DMS53 treated with DMSO at 0.1 percent for 48 hours (cell line): Measurements from ENCODE around the gene PCMTD2.
A peak's percentile ranks its signal among the peaks of the same experiment; 100 is the strongest.
"Not testable (repeated sequence)": the region's sequence is repeated elsewhere in the genome, so short reads cannot be mapped to it uniquely, and the experiment has no call there.

Experiments used
- DNase-seq: peaks from one replicate; lab custom pipeline; 2025; ENCODE audit not compliant: unreplicated experiment; lab: John Stamatoyannopoulos, UW

The PCMTD2 gene

DNA sequence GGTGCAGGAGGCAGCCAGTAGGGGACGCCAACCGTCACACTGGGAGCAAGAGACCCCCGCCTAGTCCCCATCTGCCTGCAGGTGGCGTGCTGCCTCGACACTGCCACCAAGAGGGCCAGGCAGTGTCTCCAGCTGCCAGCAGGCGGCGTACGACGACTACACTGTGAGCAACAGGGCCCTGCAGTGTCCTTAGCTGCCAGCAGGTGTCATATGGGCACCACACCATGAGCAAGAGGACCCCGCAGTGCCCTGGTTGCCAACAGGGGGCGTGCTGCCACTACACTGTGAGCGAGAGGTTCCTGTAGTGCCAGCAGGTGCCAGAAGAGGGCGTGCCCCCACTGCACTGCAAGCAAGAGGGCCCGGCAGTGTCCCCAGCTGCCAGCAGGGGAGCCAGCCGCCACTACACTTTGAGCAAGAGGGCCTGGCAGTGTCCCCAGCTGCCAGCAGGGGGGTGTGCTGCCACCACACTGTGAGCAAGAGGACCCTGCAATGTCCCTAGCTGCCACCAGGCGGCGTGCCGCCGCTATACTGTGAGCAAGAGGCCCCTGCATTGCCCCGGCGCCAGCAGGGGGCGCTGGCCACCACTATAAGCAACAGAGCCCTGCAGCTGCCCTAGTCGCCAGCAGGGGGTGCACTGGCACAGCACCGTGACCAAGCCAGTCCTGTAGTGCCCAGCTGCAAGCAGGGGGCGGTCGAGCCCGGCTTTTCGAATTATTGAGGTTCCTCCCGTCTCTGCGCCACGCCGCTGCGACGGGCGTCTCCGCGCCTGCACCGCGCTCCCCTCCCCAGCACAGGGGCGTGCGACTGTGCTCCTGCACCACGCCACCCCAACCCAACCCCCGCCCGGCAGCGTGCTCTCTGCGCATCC, 30.3 kb downstream of the PCMTD2 start:
- peak; percentile 70 for DNase-seq

DNA sequence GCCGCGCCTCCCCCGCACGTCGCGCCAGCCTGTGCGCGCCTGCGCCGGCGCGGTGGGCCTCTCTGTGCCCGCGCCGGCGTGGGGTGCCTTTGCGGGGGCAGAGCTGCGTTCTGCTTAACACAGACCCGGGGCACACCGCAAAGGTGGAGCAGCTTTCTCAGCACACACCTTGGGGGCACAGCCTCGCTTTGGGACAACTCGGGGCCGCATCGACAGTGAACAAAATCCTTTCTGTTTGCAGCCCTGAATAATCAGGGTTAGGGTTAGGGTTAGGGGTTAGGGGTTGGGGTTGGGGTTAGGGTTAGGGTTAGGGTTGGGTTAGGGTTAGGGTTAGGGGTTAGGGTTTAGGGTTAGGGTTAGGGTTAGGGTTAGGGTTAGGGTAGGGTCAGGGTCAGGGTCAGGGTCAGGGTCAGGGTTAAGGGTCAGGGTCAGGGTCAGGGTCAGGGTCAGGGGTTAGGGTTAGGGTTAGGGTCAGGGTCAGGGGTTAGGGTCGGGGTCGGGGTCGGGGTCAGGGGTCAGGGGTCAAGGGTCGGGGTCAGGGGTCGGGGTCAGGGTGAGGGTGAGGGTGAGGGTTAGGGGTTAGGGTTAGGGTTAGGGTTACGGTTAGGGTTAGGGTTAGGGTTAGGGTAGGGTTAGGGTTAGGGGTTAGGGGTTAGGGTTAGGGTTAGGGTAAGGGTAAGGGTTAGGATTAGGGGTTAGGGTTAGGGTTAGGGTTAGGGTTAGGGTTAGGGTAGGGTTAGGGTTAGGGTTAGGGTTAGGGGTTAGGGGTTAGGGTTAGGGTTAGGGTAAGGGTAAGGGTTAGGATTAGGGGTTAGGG, 31.1 kb downstream of the PCMTD2 start:
- DNase-seq: not testable (repeated sequence)

DNA sequence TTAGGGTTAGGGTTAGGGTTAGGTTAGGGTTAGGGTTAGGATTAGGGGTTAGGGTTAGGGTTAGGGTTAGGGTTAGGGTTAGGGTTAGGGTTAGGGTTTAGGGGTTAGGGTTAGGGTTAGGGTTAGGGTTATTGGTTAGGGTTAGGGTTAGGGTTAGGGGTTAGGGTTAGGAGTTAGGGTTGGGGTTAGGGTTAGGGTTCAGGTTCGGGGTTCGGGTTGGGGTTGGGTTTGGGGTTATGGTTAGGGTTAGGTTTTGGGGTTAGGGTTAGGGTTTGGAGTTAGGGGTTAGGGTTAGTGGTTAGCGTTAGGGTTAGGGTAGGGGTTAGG, 31.7 kb downstream of the PCMTD2 start:
- not testable (repeated sequence) for DNase-seq

DNA sequence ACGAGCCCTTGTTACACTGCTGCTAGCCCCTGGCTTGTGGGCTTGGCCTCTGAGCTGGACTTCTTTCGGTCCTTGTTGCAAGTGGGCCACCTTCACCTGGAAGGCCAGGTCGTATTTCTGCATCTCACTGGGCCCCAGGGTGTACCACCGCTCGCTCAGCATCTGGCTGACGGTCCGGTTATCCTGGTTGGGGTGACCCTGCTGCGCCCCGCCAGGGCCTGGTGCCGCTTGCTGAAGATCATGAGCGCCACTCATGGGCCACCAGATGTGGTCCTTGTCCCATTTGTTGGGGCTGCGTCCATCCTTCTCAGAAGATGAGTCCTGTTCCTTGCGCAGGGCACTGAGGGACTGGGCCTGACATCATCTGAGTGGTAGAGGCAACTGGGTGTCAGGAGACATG, 36.6 kb downstream of the PCMTD2 start:
- not testable (repeated sequence) for DNase-seq

DNA sequence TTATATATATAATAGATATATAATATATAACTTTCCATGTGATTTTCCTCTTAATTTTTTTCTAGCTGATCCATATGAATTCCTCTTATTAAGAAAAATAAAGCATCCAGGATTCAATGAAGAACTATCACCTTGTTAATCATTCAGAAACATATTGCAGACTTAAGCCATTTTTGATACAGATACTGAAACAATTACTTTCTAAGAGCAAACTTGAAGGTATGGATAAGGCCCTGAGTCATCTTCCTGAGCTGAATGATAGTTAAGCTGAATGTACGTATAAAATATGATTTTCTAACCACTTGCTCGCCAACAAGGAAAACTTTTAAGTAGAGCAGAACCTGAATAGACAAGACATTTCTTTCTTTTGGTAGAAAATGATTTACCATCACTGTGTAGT, 47.5 kb downstream of the PCMTD2 start:
- not testable (repeated sequence) for DNase-seq

DNA sequence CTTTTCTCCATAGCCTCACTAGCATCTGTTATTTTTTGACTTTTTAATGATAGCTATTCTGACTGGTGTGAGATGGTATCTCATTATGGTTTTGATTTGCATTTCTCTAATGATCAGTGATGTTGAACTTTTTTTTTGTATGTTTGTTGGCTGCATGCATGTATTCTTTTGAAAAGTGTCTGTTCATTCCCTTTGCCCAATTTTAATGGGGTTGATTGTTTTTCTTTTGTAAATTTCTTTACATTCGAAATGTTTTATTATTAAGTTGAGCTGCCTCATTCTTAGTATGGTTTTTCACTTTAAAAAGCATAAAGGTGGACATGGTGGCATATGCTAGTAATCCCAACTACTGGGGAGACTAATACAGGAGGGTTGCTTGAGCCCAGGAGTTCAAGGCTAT, 58.2 kb downstream of the PCMTD2 start:
- not testable (repeated sequence) for DNase-seq

DNA sequence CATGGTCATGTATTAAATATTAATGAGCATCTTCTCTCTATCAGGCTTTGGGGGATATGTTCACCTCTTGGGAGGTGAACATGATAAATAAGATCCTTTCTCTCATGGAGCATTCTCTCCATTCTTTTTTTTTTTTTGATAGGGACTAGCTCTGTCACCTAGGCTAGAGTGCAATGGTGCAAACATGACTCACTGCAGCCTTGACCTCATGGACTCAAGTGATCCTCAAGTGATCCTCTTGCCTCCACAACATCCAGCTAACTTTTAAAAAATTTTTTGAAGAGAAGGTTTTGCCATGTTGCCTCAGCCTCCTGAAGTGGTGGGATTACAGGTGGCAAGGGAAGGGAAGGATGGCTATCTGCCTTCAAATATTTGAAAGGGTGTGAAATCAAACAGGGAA, 59.8 kb downstream of the PCMTD2 start:
- DNase-seq: not testable (repeated sequence)

DNA sequence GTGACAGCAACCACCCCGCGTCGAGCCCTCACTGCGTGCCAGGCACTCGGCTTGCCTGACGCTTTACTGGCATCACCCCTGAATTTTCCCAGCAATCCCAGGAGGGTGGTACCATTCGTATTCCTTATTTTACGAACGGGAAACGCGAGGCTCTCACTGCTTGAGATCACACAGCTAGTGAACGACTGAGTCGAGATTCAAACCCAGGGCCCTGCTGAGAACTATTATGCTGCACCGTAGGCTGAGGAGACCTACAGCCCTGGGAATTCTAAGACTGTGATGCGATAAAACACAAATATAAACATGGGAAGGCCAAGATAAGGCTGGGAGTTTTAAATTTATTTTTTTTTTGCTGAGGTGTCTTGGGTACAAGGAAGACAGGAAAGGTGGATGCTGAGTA, 60.3 kb downstream of the PCMTD2 start:
- DNase-seq: not testable (repeated sequence)

DNA sequence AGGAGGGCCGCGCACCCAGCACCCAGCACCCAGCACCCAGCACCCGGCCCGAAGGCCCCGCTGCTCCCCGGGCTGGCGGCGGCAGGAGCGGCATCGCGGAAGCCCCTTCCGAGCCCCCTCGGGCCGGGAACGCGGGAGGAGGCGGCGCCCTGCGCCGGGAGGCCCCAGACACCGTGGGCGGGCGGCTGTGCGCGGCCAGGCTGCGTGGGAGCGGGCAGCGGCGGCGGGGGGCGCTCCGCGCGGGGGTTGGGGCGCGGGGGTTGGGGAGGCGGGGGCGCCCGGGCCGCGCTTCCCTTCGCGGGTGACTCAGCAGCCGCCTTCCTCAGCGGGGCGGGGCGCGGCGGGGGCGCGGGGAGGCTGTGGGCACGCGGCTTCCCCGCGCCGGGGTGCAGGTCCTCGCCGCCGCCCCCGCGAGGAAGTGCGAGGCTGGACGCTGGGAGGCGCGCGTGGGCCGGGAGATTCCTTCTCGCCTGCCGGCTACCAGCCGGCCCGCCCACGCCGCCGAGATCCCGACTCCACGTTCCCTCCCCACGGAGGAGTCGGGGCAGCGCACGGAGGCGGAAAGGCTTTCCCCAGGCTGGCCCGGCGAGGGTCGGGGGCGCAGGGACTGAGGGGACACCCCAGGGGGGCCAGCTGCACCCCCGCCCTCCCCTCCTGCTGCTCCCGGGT, 61.0 kb downstream of the PCMTD2 start:
- DNase-seq: not testable (repeated sequence)

DNA sequence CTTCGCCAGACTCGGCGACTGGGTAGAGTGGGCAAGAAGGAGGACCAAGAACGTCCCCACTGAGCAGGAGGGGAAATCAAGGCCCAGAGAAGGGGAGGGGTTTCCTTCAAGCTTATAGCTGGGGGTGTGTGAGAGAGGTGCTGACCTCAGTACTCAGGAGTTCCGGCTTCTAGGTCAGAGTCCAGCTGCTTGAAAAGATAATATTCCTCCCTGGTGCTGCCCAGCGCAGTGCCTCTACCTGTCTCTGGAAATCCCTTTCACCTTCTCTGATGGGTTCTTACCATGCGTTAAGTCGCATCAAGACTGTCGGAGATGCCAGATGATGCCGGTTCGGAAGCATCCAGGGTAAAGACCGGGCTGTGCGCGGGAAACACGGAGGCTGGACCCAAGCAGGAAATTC, 61.8 kb downstream of the PCMTD2 start:
- not testable (repeated sequence) for DNase-seq

DNA sequence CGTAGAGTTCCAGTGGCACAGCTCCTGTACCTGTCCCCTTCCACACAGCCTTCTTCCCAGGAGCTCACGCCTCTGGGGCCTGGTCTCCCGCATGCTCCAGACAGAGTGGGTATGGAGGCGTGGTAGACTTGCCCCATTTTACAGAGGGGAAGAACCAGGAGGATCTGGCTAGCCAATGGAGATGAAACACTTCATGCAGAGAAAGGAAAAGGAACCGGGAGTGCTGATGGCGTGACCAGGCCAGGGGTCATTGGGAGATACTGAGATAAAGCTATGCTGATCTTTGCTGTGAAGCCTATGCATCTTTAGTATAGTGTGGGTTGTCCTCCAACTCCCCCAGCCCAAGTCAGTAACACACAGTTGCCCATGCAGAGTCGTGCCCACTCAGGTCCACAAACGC, 62.5 kb downstream of the PCMTD2 start:
- not testable (repeated sequence) for DNase-seq

DNA sequence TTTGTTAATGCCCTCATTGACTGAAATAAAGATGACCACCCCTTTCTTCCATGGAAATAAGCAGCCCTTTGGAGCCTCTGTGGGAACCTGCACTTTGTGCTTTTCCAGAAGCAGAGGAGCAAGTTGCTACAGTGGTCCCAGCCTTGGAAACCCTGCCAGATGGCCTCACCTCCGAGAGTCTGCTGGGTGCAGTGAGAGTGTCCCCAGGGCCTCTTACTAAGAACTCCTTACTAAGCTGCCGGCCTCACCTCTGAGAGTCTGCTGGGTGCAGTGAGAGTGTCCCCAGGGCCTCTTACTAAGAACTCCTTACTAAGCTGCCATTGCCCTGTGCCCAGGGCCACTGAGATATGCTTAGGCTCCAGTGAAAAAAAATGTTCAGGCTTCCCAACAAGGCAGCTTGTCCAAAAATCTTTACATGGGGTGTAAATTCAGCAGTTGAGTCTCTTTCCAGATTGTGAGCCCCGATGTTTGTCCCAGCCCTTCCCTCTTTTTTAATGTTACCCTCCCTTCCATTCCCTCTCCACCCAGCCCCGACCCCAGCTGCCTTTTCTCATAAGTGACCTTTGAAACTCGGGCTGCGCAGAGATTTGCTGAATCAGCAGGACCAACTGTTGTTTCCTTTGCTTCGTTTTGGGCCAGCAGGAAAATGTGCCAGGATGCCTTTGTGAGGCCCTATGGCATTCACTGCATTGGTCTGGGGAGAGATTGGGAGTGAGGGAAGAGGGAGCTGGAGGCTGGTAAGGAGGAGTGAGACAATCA, 66.7 kb downstream of the PCMTD2 start:
- DNase-seq: not testable (repeated sequence)
